GM23248 (cell line): ENCODE data around the gene TMEM52B.

Source experiments
- EZH2 ChIP-seq: fragments of 200-600 bp; sonication (generic); IDR thresholded peaks from 2 replicates; pipeline ENCODE4 v1.6.1; 2018; ENCODE audit warnings: antibody characterized with exemption, mild to moderate bottlenecking; ENCODE audit not compliant: insufficient read depth, poor library complexity, severe bottlenecking
- EZH2phosphoT487 ChIP-seq: fragments of 200-600 bp; sonication (generic); IDR thresholded peaks from 2 replicates; pipeline ENCODE4 v1.6.1; 2018; ENCODE audit warnings: antibody characterized with exemption, moderate library complexity, mild to moderate bottlenecking, low read depth; ENCODE audit not compliant: insufficient read depth

- no peak for TF ChIP-seq EZH2phosphoT487
- TF ChIP-seq EZH2, result no peak
Observed at GRCh38 chr12:10186299-10186698, 7.5 kb downstream of the TMEM52B start.
